HL-60 (cell line): ENCODE measurements around the gene LRRC4C.

ENCODE experiments used
- DNase-seq, 2 experiments: peaks; one replicate each; pipeline ENCODE4 v3.0.0-alpha.2; 2010 to 2020; ENCODE audit warnings: low read depth in 1 of 2, low spot score in 1 of 2
- H3K27ac ChIP-seq: fragments of 250-450 bp; sonication (Bioruptor Pico); replicated peaks from 2 replicates; pipeline ENCODE4 v1.5.1; 2020; ENCODE audit warnings: mild to moderate bottlenecking, moderate library complexity
- H3K27me3 ChIP-seq: fragments of 250-450 bp; sonication (Bioruptor Pico); 2 replicates; pipeline ENCODE4 v1.5.1; 2021; ENCODE audit warnings: mild to moderate bottlenecking, moderate library complexity; ENCODE audit not compliant: insufficient read depth, poor library complexity, severe bottlenecking
- H3K4me3 ChIP-seq: replicated peaks from 2 replicates; pipeline ENCODE4 v1.5.1; 2011; ENCODE audit warnings: mild to moderate bottlenecking, control low read depth, low read length; ENCODE audit not compliant: insufficient read depth
- CTCF ChIP-seq: IDR thresholded peaks from one replicate; pipeline ENCODE4 v1.5.1; 2011; ENCODE audit warnings: low read length, control low read depth, inconsistent platforms; ENCODE audit not compliant: insufficient read depth
- GABPA ChIP-seq: IDR thresholded peaks from 2 replicates; pipeline ENCODE4 v1.6.1; 2012; ENCODE audit warnings: low read depth
- POLR2AphosphoS5 ChIP-seq: IDR thresholded peaks from 2 replicates; pipeline ENCODE4 v1.6.1; 2012; ENCODE audit warnings: low read depth
- SPI1 ChIP-seq: IDR thresholded peaks from 2 replicates; pipeline ENCODE4 v1.6.1; 2012; ENCODE audit warnings: low read depth, mild to moderate bottlenecking, borderline replicate concordance
- TF ChIP-seq, protein P1 (sequence below): IDR thresholded peaks from 2 replicates; pipeline ENCODE4 v1.6.1; 2012; ENCODE audit warnings: low read depth; ENCODE audit not compliant: insufficient replicate concordance

Gene LRRC4C

GRCh38 chr11:40230821-40231220 is 1228.6 kb downstream of the LRRC4C start:
- no peak for DNase-seq
- Histone ChIP-seq H3K27me3 (no peaks in the 10 kb centered on the region), H3K27ac (no peak overlapping the region), H3K4me3 (no peak overlapping the region)
- TF ChIP-seq, protein P1, sequence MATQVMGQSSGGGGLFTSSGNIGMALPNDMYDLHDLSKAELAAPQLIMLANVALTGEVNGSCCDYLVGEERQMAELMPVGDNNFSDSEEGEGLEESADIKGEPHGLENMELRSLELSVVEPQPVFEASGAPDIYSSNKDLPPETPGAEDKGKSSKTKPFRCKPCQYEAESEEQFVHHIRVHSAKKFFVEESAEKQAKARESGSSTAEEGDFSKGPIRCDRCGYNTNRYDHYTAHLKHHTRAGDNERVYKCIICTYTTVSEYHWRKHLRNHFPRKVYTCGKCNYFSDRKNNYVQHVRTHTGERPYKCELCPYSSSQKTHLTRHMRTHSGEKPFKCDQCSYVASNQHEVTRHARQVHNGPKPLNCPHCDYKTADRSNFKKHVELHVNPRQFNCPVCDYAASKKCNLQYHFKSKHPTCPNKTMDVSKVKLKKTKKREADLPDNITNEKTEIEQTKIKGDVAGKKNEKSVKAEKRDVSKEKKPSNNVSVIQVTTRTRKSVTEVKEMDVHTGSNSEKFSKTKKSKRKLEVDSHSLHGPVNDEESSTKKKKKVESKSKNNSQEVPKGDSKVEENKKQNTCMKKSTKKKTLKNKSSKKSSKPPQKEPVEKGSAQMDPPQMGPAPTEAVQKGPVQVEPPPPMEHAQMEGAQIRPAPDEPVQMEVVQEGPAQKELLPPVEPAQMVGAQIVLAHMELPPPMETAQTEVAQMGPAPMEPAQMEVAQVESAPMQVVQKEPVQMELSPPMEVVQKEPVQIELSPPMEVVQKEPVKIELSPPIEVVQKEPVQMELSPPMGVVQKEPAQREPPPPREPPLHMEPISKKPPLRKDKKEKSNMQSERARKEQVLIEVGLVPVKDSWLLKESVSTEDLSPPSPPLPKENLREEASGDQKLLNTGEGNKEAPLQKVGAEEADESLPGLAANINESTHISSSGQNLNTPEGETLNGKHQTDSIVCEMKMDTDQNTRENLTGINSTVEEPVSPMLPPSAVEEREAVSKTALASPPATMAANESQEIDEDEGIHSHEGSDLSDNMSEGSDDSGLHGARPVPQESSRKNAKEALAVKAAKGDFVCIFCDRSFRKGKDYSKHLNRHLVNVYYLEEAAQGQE = no peak
- TF ChIP-seq GABPA (no peak), SPI1 (no peak), POLR2AphosphoS5 (no peak), CTCF (no peak)

- H3K27ac ChIP-seq = no peak overlapping the region
- H3K27me3 ChIP-seq = no peaks in the 10 kb centered on the region
- H3K4me3 ChIP-seq = no peak overlapping the region
- TF ChIP-seq GABPA (no peak), SPI1 (no peak)
- no peak for DNase-seq
Observed at GRCh38 chr11:40228662-40229061, 1230.8 kb downstream of the LRRC4C start.

GRCh38 chr11:40227730-40228129 is 1231.7 kb downstream of the LRRC4C start:
- no peaks in the 10 kb centered on the region for H3K27me3 ChIP-seq
- H3K27ac ChIP-seq = no peak overlapping the region
- TF ChIP-seq GABPA (no peak), POLR2AphosphoS5 (no peak), SPI1 (no peak), CTCF (no peak)
- TF ChIP-seq, protein P1 = no peak
- H3K4me3 ChIP-seq = no peak overlapping the region
- DNase-seq = no peak

GRCh38 chr11:40226654-40227053 is 1232.8 kb downstream of the LRRC4C start:
- DNase-seq = no peak
- Histone ChIP-seq H3K27me3 (no peaks in the 10 kb centered on the region), H3K27ac (no peak overlapping the region), H3K4me3 (no peak overlapping the region)
- no peak for TF ChIP-seq GABPA

DNA sequence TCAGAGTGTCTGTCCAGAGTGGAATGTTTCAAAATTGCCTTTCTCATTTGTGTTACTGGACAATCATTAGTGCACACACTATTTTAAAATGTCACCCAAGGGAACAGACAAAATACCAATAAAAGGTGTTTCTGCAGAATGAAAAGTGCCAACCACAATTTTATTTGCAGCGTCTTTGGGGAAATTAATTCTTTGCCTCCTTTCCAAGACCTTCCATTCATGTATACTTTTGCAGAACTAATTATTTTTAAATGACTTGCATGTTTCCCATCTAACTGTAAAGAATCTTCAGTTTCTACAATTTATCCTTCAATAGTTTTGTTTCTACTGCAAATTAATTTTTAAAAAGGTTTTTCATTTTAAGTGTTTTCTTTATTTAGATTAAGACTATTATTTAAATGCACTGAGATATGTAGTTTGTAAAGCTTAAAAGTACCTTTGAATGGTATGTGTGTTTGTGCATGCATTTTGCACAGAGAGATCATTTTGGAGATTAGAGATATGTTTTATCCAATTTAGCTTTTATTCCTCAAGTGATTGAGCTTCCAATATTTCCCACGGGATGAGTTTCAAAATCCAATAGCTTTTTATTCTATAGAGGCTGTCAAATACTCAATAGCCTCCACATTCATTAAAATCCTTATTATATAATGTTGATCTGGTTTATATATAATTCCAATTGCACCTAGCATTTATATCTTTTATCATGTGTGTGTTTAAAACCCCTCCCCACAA is 1235.7 kb downstream of the LRRC4C start:
- H3K27me3 ChIP-seq = no peaks in the 10 kb centered on the region
- TF ChIP-seq, protein P1 = no peak
- TF ChIP-seq POLR2AphosphoS5 (no peak), SPI1 (no peak), GABPA (no peak), CTCF (no peak)

More for the DNA sequence above, 1235.7 kb downstream of the LRRC4C start:
- H3K4me3 ChIP-seq = no peak overlapping the region
- no peak overlapping the region for H3K27ac ChIP-seq
- DNase-seq = no peak
